HG03439 (cell line): Measurements from ENCODE around the gene NFKBIZ.

Experiments used
- ATAC-seq: cut with Tn5 transposase; IDR thresholded peaks from one replicate; pipeline ENCODE4 v1.9.1; 2021; ENCODE audit warnings: mild to moderate bottlenecking, moderate library complexity; ENCODE audit not compliant: unreplicated experiment

NFKBIZ gene

GRCh38 chr3:101824702-101825101, 24.6 kb upstream of the NFKBIZ start:
- no peak for ATAC-seq

DNA sequence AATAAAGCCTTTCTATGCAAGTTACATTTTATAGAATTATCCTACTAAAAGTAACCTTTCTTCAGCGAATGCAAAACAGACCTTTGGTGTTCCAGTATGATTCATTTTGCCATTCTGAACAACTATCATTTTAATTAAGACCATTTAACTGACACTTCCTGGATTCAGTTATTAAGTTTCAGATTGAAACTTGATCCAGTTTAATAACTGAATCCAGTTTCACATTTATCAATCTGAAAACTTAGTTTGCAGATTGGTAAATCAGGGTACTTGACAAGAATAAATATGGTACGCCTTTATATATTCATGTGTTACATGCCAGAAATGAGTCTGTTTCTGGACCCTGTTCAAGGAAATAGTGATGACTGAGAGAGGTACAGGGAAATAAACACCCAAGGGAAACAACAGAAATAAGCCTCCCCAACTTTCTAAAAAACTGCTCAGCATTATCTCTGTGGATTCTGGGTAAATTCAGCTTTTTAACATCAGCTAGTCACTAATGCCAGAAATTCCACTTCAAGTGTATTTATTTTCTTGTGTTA, 23.3 kb upstream of the NFKBIZ start:
- ATAC-seq = no peak

DNA sequence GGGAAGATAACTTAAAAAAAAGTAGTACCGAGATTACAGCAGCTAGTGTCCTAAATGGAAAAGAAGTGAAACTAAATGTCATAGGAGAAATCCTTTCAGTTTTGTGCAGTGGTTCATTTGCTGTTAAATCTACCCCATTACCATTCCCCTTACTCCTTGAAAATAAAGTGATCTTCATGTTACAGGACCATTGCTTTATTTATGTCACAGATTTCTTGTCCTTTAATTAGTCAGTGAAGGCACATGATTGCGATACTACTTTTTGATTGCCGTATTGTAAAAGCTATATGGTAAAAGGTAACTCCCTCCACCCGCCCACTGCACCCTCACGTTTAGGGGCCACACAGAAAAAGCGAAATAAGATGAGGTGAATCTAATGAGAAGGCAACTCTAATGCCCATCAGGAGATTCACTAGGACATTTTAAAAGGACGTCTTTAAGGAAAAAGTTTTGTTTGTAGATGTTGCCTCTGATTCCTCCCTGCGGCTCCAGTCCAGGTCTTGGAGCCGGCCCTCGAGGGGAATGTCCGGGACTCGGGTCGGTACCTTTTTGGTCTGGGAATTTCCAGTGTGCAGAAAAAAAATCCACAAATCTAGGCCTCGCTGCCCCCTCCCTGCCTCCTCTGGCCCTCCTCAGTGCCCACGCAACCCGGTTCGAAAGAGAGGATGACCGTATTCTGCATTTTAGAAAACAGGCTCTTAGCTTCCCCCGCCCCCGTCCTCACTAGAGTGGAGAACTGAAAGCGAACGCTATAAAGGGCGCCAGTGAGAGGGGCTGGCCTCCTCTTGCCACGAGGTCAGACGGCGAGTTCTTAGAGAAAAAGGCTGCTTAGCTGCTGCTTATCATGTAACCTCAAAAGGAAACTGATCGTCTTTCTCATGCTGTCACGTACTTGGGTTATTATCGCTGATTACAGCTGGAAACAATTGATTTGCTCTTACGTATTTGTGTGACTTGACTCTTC, 21.8 kb upstream of the NFKBIZ start:
- ATAC-seq = peak; percentile 87

DNA sequence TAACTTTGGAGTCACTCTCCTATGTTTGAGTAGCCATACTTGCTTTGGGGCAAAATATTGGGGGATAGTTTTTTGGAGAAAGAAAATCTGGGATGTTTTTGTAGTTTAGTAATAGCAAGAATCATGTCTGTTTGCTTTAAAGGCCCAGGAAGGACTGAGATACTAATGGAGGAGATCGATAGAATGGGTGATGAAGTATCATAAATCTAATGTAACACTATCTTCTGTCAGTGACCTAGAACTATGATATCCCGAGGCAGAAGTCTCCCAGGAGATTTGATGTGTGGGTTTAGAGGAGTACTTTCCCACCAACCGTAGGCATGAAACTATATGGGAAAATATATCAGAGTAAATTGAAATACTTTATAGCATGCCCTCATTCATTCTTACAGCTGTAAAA, 21.0 kb upstream of the NFKBIZ start:
- no peak for ATAC-seq

DNA sequence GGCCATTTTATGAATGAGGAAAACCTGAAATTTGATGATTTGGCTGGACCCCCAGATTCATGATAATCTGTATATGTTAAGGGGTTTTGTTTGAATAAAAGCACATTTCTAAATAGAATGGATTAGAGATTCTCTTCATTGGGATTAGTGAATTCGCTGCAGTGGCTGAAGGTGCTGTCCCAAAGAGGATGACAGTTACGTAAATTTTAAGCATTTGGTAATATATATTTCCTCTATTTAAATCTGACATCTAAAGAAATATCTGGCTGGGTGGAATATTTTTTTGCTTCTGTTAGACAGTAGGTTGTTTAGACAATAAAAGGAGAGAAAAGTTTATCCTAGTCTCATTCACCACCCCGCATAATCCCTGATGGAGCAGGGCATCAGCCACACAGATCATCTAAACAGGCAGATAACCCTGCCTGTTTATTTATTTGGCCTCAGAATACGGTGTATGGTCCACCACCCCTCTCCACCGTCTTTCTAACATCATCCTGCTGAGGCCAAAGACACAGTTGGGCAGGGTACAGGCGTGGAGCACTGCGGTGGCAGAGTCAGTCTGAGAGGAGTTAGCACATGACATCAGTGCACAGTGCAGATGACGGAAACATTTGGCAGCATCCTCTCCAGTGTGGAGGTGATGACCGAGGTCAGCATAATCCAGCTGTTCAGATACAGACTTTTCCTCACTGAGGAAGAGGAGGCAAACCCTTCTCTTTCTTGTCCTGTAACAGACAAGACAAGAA, 20.4 kb upstream of the NFKBIZ start:
- peak; percentile 51 for ATAC-seq

- no peak for ATAC-seq
These were observed 19.9 kb upstream of the NFKBIZ start for GRCh38 chr3:101829437-101829830.

DNA sequence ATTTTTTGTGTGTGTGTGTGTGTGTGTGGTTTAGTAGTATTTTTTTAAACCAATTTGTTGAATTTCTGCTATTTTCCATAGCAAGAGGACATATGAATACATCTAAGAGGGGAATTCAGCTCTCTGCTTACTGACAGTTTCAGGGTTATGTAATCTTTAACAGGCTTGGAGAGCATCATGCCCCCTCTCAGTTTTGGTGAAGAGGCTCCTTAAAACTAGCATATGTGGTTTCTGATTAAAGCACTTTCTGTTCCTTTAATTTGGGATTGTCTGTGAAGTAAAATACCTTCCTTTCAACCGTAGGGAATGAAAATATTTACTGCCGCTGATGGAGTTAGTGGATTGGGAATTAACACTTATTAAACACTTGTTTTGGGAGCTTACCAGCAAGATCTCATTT, 19.4 kb upstream of the NFKBIZ start:
- no peak for ATAC-seq

- no peak for ATAC-seq
These were observed 15.8 kb upstream of the NFKBIZ start for GRCh38 chr3:101833446-101833974.

DNA sequence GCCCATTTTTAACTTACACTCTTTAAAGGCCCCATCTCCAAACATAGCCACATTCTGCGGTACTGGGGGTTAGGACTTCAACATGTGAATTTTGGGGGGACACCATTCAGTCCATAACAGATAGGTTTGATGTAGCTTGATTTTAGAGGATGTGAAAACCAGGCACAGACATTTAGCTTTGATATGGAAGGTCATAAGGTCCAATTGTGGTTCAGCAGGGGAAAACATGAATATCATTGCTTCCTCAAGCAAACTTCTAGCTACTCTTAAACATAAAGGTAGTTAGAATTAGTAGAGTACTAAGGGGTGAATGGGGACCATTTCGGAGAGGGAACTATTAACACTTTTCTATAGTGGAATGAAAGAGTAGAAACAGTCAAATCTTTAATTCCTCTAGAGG, 13.6 kb upstream of the NFKBIZ start:
- no peak for ATAC-seq

- no peak for ATAC-seq
These were observed 13.2 kb upstream of the NFKBIZ start for GRCh38 chr3:101836160-101836559.

GRCh38 chr3:101836652-101837598, 12.4 kb upstream of the NFKBIZ start:
- ATAC-seq = no peak

DNA sequence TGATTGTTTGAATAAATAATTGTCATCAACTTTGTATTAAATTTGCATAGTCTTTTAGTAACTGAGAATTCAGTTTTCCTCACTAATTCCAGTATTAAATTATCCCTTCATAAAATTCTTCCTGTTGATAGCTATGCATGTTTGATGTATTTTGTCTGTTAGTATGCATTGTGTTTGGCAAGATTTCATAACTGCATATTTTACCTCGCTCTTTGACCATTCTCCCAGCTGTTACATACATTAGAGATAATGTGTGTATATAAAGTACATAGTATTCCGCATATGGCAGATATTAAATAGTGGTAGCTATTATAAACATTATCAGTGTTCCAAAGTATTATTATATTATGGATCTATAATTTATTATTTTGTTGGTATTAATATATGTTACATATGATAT, 10.6 kb upstream of the NFKBIZ start:
- no peak for ATAC-seq

DNA sequence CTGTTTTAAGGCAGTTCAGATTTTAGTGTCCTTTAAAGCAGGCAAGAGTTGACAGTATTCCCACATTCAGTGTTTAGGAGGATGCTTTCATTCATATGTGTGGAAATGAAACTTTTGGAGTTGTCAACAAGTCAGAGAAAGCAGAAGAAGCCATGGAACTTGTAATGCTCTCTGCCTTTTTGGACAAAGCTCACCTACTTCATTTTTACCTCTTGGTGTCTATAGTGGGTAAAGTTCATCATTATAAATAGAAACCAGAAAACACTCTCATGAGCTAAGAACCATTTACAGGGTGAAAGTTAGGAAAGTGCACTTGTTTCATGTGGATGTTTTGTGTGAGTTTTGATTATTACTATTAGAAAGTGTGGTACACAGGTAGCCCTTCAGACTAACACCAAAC, 9.2 kb upstream of the NFKBIZ start:
- ATAC-seq = no peak

DNA sequence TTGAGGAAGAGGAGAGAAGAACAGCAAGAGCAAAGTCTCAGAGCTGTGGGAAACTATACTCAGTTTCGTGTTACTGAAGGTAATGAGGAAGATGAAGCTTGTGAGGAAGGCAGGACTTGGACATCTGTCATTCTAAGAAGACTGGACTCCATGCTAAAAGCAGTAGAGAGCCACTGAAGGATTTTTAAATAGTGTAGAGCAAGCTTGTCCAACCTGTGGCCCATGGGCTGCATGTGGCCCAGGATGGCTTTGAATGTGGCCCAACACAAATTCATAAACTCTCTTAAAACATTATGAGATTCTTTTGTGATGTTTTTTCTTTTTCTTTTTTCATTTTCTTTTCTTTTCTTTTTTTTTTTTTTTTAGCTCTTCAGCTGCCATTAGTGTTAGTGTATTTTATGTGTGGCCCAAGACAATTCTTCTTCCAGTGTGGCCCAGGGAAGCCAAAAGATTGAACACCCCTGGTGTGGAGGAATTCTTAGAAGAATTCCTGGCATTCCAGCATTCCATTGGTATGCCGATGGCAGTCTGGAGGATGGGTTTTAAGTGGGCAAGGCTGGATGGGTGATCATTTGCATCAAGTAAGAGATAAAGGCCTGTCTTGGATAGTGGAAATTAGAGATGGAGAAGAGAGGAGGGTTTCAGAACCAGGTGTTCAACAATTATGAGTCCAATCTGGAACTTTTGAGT, 6.9 kb upstream of the NFKBIZ start:
- no peak for ATAC-seq

- no peak for ATAC-seq
These were observed 6.4 kb upstream of the NFKBIZ start for GRCh38 chr3:101842935-101843330.

DNA sequence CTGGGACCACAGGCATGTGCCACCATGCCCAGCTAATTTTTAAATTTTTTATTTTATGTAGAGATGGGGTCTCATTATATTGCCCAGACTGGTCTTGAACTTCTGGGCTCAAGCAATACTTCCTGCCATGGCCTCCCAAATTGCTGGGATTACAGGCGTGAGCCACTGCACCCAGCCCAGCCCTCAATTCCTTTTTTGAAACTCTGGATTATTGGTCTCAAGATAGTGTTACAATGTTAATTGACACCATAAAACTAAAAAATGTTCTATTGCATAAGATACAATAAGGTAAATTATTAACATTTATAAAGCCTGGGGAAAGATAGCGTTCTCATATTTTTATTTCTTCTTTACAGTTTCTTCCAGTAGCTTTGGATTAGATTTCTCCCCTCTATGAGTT, 3.9 kb upstream of the NFKBIZ start:
- no peak for ATAC-seq

- ATAC-seq = no peak
These were observed 2.6 kb upstream of the NFKBIZ start for GRCh38 chr3:101846709-101847108.

DNA sequence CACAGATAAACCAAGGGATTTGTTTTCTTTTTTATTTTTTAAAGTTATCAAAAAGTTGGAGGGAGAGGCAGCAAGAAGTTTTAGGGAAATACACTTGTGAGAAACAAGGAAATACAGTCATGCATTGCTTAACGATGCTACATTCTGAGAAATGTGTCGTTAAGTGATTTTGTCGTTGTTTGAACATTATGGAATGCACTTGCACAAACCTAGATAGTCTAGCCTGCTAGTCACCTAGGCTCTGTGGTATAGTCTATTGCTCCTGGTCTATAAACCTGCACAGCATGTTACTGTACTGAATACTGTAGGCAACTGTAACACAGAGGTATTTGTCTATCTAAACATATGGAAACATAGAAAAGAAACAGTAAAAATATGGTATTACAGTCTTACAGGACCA, 2.0 kb upstream of the NFKBIZ start:
- ATAC-seq = no peak

DNA sequence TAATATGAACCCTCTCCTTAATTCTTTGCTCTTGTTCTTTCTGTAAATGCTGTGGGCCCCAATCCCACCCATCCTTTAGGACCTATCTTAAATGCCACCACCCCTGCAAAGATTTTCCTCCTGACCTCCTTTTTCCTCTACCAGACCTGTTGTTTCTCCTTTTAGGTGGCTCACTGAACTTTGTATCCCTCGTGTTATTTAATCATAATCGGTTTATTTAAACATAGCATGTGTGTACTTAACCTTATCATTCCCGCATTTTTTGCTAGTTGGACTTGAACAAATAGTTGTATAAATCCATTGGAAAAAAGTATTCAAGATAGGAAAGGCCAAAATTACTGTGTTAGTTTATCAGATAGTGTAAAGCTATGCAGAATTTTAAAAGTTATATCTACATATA, 988 bp upstream of the NFKBIZ start:
- ATAC-seq = no peak

- peak; percentile 28 for ATAC-seq
These were observed 466 bp downstream of the NFKBIZ start for GRCh38 chr3:101849714-101850245.
